ENCODE data around the gene MTHFD2. TPM values are rescaled to one million over a fixed set of nuclear protein-coding genes. Genes with fewer than 3 reads are reported as not detected.
A peak's percentile ranks its signal among the peaks of the same experiment; 100 is the strongest.

The MTHFD2 gene
- total RNA-seq, 1 donor from 2014 or later: 57.0 TPM

GRCh38 chr2:74164761-74165160 lies 33.7 kb upstream of the MTHFD2 start:
- DNase-seq (ENCODE audit: low read depth): no peak
- no peak overlapping the region for H3K4me3 ChIP-seq (ENCODE audit: low read depth, low read length)
- TF ChIP-seq, protein P1, sequence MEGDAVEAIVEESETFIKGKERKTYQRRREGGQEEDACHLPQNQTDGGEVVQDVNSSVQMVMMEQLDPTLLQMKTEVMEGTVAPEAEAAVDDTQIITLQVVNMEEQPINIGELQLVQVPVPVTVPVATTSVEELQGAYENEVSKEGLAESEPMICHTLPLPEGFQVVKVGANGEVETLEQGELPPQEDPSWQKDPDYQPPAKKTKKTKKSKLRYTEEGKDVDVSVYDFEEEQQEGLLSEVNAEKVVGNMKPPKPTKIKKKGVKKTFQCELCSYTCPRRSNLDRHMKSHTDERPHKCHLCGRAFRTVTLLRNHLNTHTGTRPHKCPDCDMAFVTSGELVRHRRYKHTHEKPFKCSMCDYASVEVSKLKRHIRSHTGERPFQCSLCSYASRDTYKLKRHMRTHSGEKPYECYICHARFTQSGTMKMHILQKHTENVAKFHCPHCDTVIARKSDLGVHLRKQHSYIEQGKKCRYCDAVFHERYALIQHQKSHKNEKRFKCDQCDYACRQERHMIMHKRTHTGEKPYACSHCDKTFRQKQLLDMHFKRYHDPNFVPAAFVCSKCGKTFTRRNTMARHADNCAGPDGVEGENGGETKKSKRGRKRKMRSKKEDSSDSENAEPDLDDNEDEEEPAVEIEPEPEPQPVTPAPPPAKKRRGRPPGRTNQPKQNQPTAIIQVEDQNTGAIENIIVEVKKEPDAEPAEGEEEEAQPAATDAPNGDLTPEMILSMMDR (conservative IDR thresholded peaks at IDR 0.05; ENCODE audit: low read depth, low read length): no peak

GRCh38 chr2:74168739-74169138 lies 29.7 kb upstream of the MTHFD2 start:
- DNase-seq (ENCODE audit: low read depth): no peak
- TF ChIP-seq, protein P1 (conservative IDR thresholded peaks at IDR 0.05; ENCODE audit: low read depth, low read length): no peak
- no peak overlapping the region for H3K4me3 ChIP-seq (ENCODE audit: low read depth, low read length)

DNA sequence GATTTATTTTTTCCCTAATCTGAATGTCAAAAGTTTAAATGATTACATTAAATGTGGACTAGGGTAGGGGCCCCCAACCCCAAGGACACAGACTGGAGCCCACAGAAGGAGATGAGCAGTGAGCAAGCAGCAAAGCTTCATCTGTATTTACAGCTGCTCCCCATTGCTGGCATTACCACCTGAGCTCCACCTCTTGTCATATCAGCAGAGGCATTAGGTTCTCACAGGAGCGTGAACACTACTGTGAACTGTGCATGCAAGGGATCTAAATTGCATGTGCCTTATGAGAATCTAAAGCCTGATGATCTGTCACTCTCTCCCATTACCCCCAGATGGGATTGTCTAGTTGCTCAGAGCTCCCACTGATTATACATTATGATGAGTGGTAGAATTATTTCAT lies 23.5 kb upstream of the MTHFD2 start:
- TF ChIP-seq, protein P1 (conservative IDR thresholded peaks at IDR 0.05; ENCODE audit: low read depth, low read length): no peak
- DNase-seq (ENCODE audit: low read depth): no peak
- no peak overlapping the region for H3K4me3 ChIP-seq (ENCODE audit: low read depth, low read length)

GRCh38 chr2:74177696-74178095 lies 20.7 kb upstream of the MTHFD2 start:
- TF ChIP-seq, protein P1 (conservative IDR thresholded peaks at IDR 0.05; ENCODE audit: low read depth, low read length): no peak
- H3K4me3 ChIP-seq (ENCODE audit: low read depth, low read length): peak overlapping the region; percentile 99
- no peak for DNase-seq (ENCODE audit: low read depth)

- H3K4me3 ChIP-seq (ENCODE audit: low read depth, low read length): peak within 1 kb of the TSS; percentile 99
- TF ChIP-seq, protein P1 (conservative IDR thresholded peaks at IDR 0.05; ENCODE audit: low read depth, low read length): no peak
- peak; percentile 80 for DNase-seq (ENCODE audit: low read depth)
These were observed 20.0 kb upstream of the MTHFD2 start, which contains the start of gene MOB1A for GRCh38 chr2:74178211-74179062. Gene MOB1A (minus strand): TSS chr2:74178879. CDS start chr2:74178674, 205 bp downstream.

GRCh38 chr2:74179063-74179865 lies 19.2 kb upstream of the MTHFD2 start:
- no peak for DNase-seq (ENCODE audit: low read depth)
- H3K4me3 ChIP-seq (ENCODE audit: low read depth, low read length): peak overlapping the region; percentile 99
- TF ChIP-seq, protein P1 (conservative IDR thresholded peaks at IDR 0.05; ENCODE audit: low read depth, low read length): peak; percentile 15
